Left ventricle myocardium inferior (tissue), 1 donor: ENCODE results near the gene IL6ST. TPM values are rescaled to one million over a fixed set of nuclear protein-coding genes. Genes with fewer than 3 reads are reported as not detected.
"Not testable (repeated sequence)": the region's sequence is repeated elsewhere in the genome, so short reads cannot be mapped to it uniquely, and the experiment has no call there.

Source experiments
- DNase-seq: peaks from one replicate; pipeline ENCODE4 v3.0.0-alpha.2; 2020
- H3K27ac ChIP-seq: fragments of 200-600 bp; replicated peaks from 2 replicates; pipeline ENCODE4 v1.8.0; 2021
- H3K27me3 ChIP-seq: fragments of 200-600 bp; 2 replicates; pipeline ENCODE4 v1.8.0; 2021; ENCODE audit warnings: low read depth
- H3K36me3 ChIP-seq: fragments of 200-600 bp; 2 replicates; pipeline ENCODE4 v1.8.0; 2021
- H3K4me1 ChIP-seq: fragments of 200-600 bp; 2 replicates; pipeline ENCODE4 v1.8.0; 2021
- H3K4me3 ChIP-seq: fragments of 200-600 bp; 2 replicates; pipeline ENCODE4 v1.8.0; 2021; ENCODE audit warnings: mild to moderate bottlenecking, moderate library complexity
- H3K9me3 ChIP-seq: fragments of 200-600 bp; replicated peaks from 2 replicates; pipeline ENCODE4 v1.8.0; 2021
- intact Hi-C: fragments of 100-400 bp; cut with micrococcal nuclease; formaldehyde crosslinking; loops from one replicate; pipeline ENCODE4 v1.11.0; 2022
- long read RNA-seq: library from polyadenylated mRNA; unstranded; transcript quantifications from one replicate; pipeline ENCODE4 v2.0.0, GENCODE V29; 2021
- total RNA-seq: library from RNA; stranded (reverse); fragmentation: NEBNext Ultra II Directional; extraction: Animal tissue kit (Norgen Biotek cat#: 25700); gene quantifications from one replicate; pipeline ENCODE4 v1.2.1, GENCODE V29; 2021
- TF ChIP-seq, protein P1 (sequence below): fragments of 200-600 bp; IDR thresholded peaks from 2 replicates; pipeline ENCODE4 v1.8.0; 2021; ENCODE audit warnings: antibody characterized with exemption, mild to moderate bottlenecking, borderline replicate concordance
- donor health status: DM: no; HTN: yes; CAD: no; lungs with severe emphysema.

The IL6ST gene
- 125 TPM for total RNA-seq
- long read RNA-seq, full-length matches to known transcripts, result 25 of 39 reads
- long read RNA-seq, partial matches to known transcripts, result 4 of 39 reads
- long read RNA-seq, other reads (novel, unspliced or antisense), result 10 of 39 reads

DNA sequence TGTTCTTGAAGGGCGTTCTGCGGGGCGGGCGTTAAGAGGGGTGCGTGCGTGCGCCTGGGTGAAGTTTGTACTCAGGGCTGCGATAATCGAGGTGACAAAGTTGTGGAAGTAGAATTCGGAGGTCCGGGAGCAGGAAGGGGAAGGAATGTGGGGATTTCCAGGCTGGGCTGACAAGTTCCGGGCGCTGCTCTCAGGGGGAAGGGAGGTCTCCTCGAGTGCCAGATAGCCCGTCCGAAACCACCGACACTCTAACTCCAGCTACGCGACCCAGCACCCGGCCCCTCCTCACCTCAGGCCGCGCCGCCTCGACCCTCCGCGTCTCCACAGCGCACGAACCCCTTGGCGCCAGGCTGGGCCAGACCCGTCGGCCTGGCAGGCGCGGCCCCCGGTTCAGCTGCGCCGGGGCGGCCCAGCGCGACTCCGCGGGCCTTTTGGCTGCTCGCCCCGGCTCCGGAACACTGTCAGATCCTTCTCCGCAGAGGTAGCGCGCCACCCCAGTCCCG, at the start of gene IL6ST:
Gene IL6ST, minus strand, starts transcription at position 469 of the 503 bp plus-strand sequence. CDS start 18,685 bp downstream, outside the sequence.
- peak within 1 kb of the TSS; percentile 78 for H3K4me3 ChIP-seq
- H3K27me3 ChIP-seq, result no peaks in the 10 kb centered on the region
- H3K27ac ChIP-seq, result peak within 1 kb of the TSS; percentile 98
- no peaks in the 10 kb centered on the region for H3K9me3 ChIP-seq
- peaks cover 65% of the 10 kb centered on the region for H3K4me1 ChIP-seq
- H3K36me3 ChIP-seq, result no peaks in the 10 kb centered on the region
- intact Hi-C loops, result no loop called here
- TF ChIP-seq, protein P1, sequence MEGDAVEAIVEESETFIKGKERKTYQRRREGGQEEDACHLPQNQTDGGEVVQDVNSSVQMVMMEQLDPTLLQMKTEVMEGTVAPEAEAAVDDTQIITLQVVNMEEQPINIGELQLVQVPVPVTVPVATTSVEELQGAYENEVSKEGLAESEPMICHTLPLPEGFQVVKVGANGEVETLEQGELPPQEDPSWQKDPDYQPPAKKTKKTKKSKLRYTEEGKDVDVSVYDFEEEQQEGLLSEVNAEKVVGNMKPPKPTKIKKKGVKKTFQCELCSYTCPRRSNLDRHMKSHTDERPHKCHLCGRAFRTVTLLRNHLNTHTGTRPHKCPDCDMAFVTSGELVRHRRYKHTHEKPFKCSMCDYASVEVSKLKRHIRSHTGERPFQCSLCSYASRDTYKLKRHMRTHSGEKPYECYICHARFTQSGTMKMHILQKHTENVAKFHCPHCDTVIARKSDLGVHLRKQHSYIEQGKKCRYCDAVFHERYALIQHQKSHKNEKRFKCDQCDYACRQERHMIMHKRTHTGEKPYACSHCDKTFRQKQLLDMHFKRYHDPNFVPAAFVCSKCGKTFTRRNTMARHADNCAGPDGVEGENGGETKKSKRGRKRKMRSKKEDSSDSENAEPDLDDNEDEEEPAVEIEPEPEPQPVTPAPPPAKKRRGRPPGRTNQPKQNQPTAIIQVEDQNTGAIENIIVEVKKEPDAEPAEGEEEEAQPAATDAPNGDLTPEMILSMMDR, result no peak
- no peak for DNase-seq

DNA sequence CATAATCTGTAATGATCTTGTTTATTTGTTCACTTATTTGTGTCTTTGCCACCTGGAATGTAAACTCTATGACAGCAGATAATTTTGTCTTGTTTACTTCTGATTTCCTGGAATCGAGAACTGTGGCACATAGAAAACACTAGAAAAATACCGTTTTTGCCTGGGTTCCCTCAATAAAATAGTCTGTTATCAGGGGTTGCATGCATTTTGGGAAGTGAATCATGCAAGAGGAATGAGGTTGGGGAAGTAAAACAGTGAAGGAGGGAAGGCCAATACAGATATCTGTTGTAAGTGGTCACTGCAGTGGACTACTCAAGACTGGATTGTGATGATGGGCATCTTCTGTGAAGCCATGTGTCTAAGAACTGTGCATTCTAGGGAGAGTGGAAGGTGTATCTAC, 45.2 kb upstream of the IL6ST start:
- H3K4me1 ChIP-seq, result peaks cover 19% of the 10 kb centered on the region
- intact Hi-C loops, result no loop called here
- no peak overlapping the region for H3K27ac ChIP-seq
- TF ChIP-seq, protein P1, result no peak
- H3K36me3 ChIP-seq, result no peaks in the 10 kb centered on the region
- no peak overlapping the region for H3K4me3 ChIP-seq
- no peak for DNase-seq
- H3K27me3 ChIP-seq, result peaks cover 5% of the 10 kb centered on the region
- no peaks in the 10 kb centered on the region for H3K9me3 ChIP-seq

DNA sequence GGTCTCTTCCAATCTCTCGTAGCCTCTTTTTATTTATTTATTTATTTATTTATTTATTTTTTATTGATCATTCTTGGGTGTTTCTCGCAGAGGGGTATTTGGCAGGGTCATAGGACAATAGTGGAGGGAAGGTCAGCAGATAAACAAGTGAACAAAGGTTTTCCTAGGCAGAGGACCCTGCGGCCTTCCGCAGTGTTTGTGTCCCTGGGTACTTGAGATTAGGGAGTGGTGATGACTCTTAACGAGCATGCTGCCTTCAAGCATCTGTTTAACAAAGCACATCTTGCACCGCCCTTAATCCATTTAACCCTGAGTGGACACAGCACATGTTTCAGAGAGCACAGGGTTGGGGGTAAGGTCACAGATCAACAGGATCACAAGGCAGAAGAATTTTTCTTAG, 43.4 kb upstream of the IL6ST start:
- H3K27me3 ChIP-seq, H3K36me3 ChIP-seq, DNase-seq, H3K9me3 ChIP-seq, H3K4me1 ChIP-seq, intact Hi-C loops, H3K4me3 ChIP-seq, H3K27ac ChIP-seq: not testable (repeated sequence)

DNA sequence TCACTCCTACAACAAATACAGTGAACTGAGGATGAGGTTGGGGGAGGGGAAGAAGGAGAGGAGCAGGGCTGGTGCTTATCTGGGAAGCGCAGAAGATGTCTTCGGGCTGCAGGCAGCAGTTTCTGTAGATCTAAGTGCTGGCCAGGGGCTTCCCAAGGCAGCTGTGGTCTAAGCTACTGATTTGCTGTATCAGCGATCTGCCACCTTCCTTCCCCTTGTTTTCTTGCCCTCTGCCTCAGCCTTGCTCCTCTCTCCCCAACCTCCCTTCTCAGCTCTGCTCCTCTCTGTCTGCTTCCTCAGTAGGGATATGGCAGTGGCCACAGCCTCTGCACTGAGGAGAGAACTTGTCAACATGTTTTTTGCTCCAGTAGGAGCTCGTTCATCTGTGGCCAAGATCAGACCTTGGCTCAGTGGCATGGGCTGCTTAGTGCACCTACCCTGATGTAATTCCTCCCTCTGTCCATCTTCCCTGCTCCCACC, 42.8 kb upstream of the IL6ST start:
- intact Hi-C loops, result no loop called here
- Histone ChIP-seq H3K4me1 (peaks cover 7% of the 10 kb centered on the region), H3K27ac (no peak overlapping the region), H3K9me3 (no peaks in the 10 kb centered on the region), H3K36me3 (no peaks in the 10 kb centered on the region), H3K27me3 (peaks cover 5% of the 10 kb centered on the region), H3K4me3 (no peak overlapping the region)
- DNase-seq, result peak; percentile 17
- TF ChIP-seq, protein P1, result no peak

DNA sequence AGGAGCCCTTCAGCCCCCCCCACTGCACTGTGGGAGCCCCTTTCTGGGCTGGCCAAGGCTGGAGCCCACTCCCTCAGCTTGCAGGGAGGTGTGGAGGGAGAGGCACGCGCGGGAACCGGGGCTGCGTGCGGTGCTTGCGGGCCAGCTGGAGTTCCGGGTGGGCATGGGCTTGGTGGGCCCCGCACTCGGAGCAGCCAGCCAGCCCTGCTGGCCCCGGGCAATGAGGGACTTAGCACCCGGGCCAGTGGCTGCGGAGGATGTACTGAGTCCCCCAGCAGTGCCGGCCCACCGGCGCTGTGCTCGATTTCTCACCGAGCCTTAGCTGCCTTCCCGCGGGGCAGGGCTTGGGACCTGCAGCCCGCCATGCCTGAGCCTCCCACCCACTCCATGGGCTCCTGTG, 40.6 kb upstream of the IL6ST start:
- H3K27ac ChIP-seq, H3K27me3 ChIP-seq, H3K4me3 ChIP-seq, DNase-seq, H3K36me3 ChIP-seq, H3K9me3 ChIP-seq, H3K4me1 ChIP-seq, intact Hi-C loops: not testable (repeated sequence)

DNA sequence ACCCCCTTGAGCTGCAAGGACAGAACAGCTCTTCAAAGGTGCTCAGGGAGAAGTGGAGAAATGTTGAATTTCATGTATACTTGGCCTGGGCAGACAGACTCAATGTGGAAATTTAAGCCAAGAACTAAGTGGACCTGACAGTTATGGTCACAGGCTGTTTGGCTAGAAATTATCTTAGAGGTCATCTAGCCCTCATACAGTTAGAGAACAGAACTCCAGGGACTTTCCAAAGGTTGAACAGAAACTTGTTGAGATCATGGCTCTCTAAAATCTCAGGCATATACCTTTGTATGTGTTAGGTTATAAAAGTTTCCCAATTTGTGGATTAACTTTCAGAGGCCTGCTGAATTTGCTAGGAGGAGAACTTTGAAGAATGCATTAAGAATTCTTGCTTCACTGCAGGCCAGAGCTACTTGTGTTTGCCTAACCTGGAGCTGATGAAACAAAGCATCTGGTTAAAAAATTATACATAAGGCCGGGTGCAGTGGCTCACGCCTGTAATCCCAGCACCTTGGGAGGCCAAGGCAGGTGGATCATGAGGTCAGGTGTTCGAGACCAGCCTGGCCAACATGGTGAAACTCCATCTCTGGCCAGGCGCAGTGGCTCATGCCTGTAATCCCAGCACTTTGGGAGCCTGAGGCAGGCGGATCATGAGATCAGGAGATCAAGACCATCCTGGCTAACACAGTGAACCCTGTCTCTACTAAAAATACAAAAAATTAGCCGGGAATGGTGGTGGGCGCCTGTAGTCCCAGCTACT, 35.3 kb upstream of the IL6ST start:
- DNase-seq, H3K27ac ChIP-seq, intact Hi-C loops, H3K4me1 ChIP-seq, H3K27me3 ChIP-seq, H3K4me3 ChIP-seq, H3K36me3 ChIP-seq, H3K9me3 ChIP-seq: not testable (repeated sequence)

DNA sequence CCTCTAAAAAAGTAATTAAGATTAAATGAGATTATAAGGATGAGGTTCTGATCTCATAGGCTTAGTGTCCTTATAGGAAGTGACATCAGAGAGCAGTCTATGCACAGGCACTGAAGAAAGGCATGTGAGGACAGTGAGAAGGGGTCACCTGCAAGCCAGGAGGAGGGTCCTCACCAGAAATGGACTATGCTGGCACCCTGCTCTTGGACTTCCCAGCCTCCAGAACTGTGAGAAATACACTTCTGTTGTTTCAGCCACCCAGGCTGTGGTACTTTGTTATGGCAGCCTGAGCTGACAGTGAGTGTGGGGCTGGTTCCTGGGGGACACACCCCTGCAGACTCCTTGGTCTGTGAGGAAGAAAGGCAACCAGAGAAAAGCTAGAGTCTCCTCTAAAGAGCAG, 34.7 kb upstream of the IL6ST start:
- H3K27ac ChIP-seq, result no peak overlapping the region
- intact Hi-C loops, result no loop called here
- no peak for DNase-seq
- H3K9me3 ChIP-seq, result no peaks in the 10 kb centered on the region
- H3K36me3 ChIP-seq, result no peaks in the 10 kb centered on the region
- TF ChIP-seq, protein P1, result no peak
- no peak overlapping the region for H3K4me3 ChIP-seq
- H3K4me1 ChIP-seq, result no peaks in the 10 kb centered on the region
- no peaks in the 10 kb centered on the region for H3K27me3 ChIP-seq
